ENCODE measurements around the gene CRABP1. TPM values are rescaled to one million over a fixed set of nuclear protein-coding genes. Genes with fewer than 3 reads are reported as not detected.

Gene CRABP1
- total and polyA plus RNA-seq, 2 experiments from 2014 or later = 8.7 to 28.2 TPM

DNA sequence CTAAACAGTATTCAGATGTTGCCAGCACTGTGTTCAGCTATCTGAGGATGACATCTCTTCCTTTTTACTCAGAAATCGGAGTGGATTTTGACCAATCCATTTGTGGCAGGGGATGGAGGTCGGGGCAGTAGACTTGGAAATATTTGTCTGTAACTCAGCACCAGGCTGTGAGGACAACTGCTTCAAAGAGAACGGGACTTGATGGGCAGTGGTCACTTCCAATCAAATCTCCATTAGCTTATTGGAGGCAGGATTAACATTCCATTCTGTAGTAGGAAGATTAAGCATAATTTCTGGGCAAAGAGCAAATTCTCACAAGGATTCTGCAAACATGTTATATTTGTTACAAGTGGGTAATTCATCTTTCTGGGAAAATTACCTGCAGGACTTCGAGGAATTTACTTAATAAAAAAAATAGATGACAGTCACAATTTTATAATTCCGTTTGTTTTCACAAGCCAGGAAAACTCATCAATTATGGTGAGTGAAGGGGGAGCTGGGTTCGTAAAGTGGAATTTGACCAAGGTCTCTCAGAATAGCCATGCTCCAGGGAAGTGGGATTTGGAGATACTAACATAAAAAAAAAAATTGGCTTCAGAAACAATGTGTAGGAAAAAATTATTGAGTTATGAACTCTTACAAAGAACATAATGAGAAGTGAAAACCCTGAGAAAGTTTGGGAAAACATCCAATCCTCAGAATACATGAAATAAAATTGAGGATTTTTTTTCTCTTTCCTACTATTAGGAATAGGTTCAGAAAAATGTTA is 18.1 kb downstream of the CRABP1 start:
- Histone ChIP-seq H3K4me1 (ENCODE audit: low read depth) (peaks cover 17% of the 10 kb centered on the region), H3K27me3 (no peaks in the 10 kb centered on the region), H3K9me3 (ENCODE audit: low read depth) (no peaks in the 10 kb centered on the region), H3K36me3 (no peaks in the 10 kb centered on the region), H3K27ac (no peak overlapping the region), H3K4me3 (no peak overlapping the region)
- no peak for TF ChIP-seq CTCF (IDR thresholded peaks at IDR 0.05; ENCODE audit: low read depth, low read length)
- peak; percentile 46 to 58 for DNase-seq (ENCODE audit: low read depth in 1 of 2, low spot score in 1 of 2)

- H3K9me3 ChIP-seq (ENCODE audit: low read depth) = no peaks in the 10 kb centered on the region
- no peaks in the 10 kb centered on the region for H3K27me3 ChIP-seq
- no peak overlapping the region for H3K27ac ChIP-seq
- peaks cover 19% of the 10 kb centered on the region for H3K4me1 ChIP-seq (ENCODE audit: low read depth)
- no peak for TF ChIP-seq CTCF (IDR thresholded peaks at IDR 0.05; ENCODE audit: low read depth, low read length)
- H3K4me3 ChIP-seq = no peak overlapping the region
- no peak for DNase-seq (ENCODE audit: low read depth in 1 of 2, low spot score in 1 of 2)
- H3K36me3 ChIP-seq = no peaks in the 10 kb centered on the region
Measured at GRCh38 chr15:78359041-78359808, 19.1 kb downstream of the CRABP1 start.

- H3K36me3 ChIP-seq = no peaks in the 10 kb centered on the region
- no peaks in the 10 kb centered on the region for H3K27me3 ChIP-seq
- H3K9me3 ChIP-seq (ENCODE audit: low read depth) = no peaks in the 10 kb centered on the region
- peak overlapping the region; percentile 72 for H3K27ac ChIP-seq
- H3K4me3 ChIP-seq = no peak overlapping the region
- DNase-seq (ENCODE audit: low read depth in 1 of 2, low spot score in 1 of 2) = peak; percentile 34 to 93
- H3K4me1 ChIP-seq (ENCODE audit: low read depth) = peaks cover 22% of the 10 kb centered on the region
- no peak for TF ChIP-seq CTCF (IDR thresholded peaks at IDR 0.05; ENCODE audit: low read depth, low read length)
Measured at GRCh38 chr15:78360367-78360801, 20.2 kb downstream of the CRABP1 start.

DNA sequence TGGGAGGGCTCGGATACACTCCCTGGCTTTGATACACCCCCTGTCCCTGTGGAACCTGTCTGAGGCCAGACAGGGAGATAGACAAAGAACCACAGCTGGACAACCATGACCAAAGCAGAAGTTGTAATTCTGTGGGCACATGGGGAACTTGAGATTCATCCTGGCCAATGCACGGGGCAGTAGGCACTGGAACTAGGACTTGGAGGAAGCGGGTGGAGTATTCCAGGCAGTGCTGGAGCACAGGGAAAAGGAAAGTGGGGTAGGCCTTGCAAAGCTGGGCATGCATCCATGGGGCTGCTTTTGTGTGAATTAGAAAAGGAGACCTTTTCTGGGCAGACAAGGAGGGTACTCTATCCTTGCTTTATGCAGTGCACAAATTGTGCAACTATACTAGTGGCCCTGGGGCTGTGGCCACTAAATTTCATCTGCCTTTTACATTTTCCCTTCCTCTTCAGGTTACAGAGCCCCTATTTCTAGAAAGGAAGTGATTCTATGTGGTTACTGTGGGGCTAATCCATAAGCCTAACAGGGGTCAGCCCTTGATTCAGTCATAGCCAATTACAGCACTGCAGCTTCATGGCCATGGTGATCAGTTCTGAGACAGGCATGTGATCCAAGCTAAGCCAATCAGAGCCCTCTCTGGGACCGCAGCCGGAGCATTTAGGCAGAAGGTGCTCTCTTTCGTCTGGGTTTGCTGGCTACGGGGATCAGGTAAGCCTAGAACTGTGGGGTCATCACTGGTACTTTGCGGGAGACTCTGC is 21.0 kb downstream of the CRABP1 start:
- DNase-seq (ENCODE audit: low read depth in 1 of 2, low spot score in 1 of 2) = no peak

More for the DNA sequence above, 21.0 kb downstream of the CRABP1 start:
- H3K27me3 ChIP-seq = no peaks in the 10 kb centered on the region
- no peak overlapping the region for H3K4me3 ChIP-seq
- H3K9me3 ChIP-seq (ENCODE audit: low read depth) = no peaks in the 10 kb centered on the region
- H3K4me1 ChIP-seq (ENCODE audit: low read depth) = peaks cover 22% of the 10 kb centered on the region
- TF ChIP-seq CTCF (IDR thresholded peaks at IDR 0.05; ENCODE audit: low read depth, low read length) = no peak
- H3K36me3 ChIP-seq = no peaks in the 10 kb centered on the region
- H3K27ac ChIP-seq = peak overlapping the region; percentile 72

Data from cardiac muscle cell (in vitro differentiated cells and primary cell).